Measurements from ENCODE around the gene MSN.
"Not testable (repeated sequence)": the region's sequence is repeated elsewhere in the genome, so short reads cannot be mapped to it uniquely, and the experiment has no call there.

Gene MSN

GRCh38 chrX:65757943-65758342 is 90.5 kb downstream of the MSN start:
- no peak overlapping the region for H3K4me3 ChIP-seq (ENCODE audit: low read depth, low read length)

DNA sequence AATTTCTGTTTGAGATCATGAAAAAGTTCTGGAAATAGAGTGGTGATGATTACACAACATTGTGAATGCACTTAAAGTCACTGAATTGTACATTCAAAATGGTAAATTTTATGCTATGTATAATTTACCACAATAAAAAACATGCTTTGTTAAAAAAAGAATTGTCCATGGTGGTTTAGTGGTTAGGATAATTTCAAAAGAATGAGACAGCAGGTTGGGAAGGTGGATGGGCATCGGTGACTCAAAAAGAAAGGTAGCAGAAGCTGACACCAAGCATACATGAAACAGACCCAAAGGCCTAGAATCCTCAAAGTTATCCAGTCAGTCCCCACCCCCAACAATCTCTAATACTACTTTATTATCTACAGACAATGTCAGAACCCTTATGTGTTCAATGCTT is 91.1 kb downstream of the MSN start:
- TF ChIP-seq, protein P1, sequence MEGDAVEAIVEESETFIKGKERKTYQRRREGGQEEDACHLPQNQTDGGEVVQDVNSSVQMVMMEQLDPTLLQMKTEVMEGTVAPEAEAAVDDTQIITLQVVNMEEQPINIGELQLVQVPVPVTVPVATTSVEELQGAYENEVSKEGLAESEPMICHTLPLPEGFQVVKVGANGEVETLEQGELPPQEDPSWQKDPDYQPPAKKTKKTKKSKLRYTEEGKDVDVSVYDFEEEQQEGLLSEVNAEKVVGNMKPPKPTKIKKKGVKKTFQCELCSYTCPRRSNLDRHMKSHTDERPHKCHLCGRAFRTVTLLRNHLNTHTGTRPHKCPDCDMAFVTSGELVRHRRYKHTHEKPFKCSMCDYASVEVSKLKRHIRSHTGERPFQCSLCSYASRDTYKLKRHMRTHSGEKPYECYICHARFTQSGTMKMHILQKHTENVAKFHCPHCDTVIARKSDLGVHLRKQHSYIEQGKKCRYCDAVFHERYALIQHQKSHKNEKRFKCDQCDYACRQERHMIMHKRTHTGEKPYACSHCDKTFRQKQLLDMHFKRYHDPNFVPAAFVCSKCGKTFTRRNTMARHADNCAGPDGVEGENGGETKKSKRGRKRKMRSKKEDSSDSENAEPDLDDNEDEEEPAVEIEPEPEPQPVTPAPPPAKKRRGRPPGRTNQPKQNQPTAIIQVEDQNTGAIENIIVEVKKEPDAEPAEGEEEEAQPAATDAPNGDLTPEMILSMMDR (IDR thresholded peaks at IDR 0.05; ENCODE audit: borderline replicate concordance, insufficient read depth, low read depth, low read length): no peak
- no peak overlapping the region for H3K4me3 ChIP-seq (ENCODE audit: low read depth, low read length)

More at GRCh38 chrX:65757943-65758342, 90.5 kb downstream of the MSN start:
- TF ChIP-seq, protein P1 (IDR thresholded peaks at IDR 0.05; ENCODE audit: borderline replicate concordance, insufficient read depth, low read depth, low read length): no peak

DNA sequence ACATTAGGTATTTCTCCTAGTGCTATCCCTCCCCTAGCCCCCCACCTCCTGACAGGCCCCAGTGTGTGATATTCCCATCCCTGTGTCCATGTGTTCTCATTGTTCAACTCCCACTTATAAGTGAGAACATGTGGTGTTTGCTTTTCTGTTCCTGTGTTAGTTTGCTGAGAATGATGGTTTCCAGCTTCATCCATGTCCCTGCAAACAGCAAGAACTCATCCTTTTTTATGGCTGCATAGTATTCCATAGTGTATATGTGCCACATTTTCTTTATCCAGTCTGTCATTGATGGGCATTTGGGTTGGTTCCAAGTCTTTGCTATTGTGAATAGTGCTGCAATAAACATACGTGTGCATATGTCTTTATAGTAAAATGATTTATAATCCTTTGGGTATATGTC is 92.1 kb downstream of the MSN start:
- H3K4me3 ChIP-seq (ENCODE audit: low read depth, low read length): not testable (repeated sequence)

- TF ChIP-seq, protein P1 (IDR thresholded peaks at IDR 0.05; ENCODE audit: borderline replicate concordance, insufficient read depth, low read depth, low read length): no peak
- no peak overlapping the region for H3K4me3 ChIP-seq (ENCODE audit: low read depth, low read length)
Measured at GRCh38 chrX:65769564-65770292, 102.3 kb downstream of the MSN start.

GRCh38 chrX:65772842-65773241 is 105.4 kb downstream of the MSN start:
- TF ChIP-seq, protein P1 (IDR thresholded peaks at IDR 0.05; ENCODE audit: borderline replicate concordance, insufficient read depth, low read depth, low read length): no peak
- H3K4me3 ChIP-seq (ENCODE audit: low read depth, low read length): no peak overlapping the region

GRCh38 chrX:65781845-65782244 is 114.4 kb downstream of the MSN start:
- H3K4me3 ChIP-seq (ENCODE audit: low read depth, low read length): no peak overlapping the region
- TF ChIP-seq, protein P1 (IDR thresholded peaks at IDR 0.05; ENCODE audit: borderline replicate concordance, insufficient read depth, low read depth, low read length): no peak

DNA sequence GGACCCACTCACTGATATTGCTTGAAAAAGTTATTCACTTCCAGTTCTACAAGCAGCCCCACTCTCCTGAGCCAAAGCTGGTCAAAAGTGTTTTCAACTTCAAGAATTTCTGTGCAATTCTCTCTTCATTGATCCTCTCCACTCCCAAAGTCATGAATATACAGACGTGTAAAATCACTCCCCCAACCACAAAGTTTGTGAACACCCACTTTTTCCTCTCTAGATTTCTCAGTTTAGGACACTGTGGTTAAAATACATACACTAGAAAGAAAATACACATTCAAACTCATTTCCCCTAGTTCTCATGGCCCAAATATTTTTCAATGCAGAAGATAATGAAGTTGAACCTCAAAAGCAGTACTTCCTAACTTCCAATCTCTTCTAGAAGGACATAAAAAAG is 116.3 kb downstream of the MSN start:
- TF ChIP-seq, protein P1 (IDR thresholded peaks at IDR 0.05; ENCODE audit: borderline replicate concordance, insufficient read depth, low read depth, low read length): no peak
- no peak overlapping the region for H3K4me3 ChIP-seq (ENCODE audit: low read depth, low read length)
